ENCODE measurements around the gene NDUFB10.

- TF ChIP-seq CTCF (IDR thresholded peaks at IDR 0.05; ENCODE audit: insufficient read depth, low read depth, low read length) (no peak), EZH2 (IDR thresholded peaks at IDR 0.05; ENCODE audit: insufficient read depth, low read length) (no peak)
Measured at GRCh38 chr16:1973461-1974156, 14.3 kb downstream of the NDUFB10 start.
